Skin epidermis (tissue), 12 donors: Measurements from ENCODE around the gene TMEM263.
A peak's percentile ranks its signal among the peaks of the same experiment; 100 is the strongest.
"Not testable (repeated sequence)": the region's sequence is repeated elsewhere in the genome, so short reads cannot be mapped to it uniquely, and the experiment has no call there.

Experiments used
- H3K27ac ChIP-seq, 21 experiments: fragments of 200-600 bp; sonication (generic) in 11 of 21; one replicate each; pipeline ENCODE4 v1.5.0; 2020; ENCODE audit warnings: mild to moderate bottlenecking in 3 of 21, inconsistent platforms in 2 of 21, moderate library complexity in 2 of 21
- H3K4me3 ChIP-seq, 7 experiments: fragments of 200-600 bp; sonication (generic) in 2 of 7; one replicate each; pipeline ENCODE4 v1.5.0; 2020; ENCODE audit warnings: inconsistent platforms in 2 of 7, mild to moderate bottlenecking in 2 of 7, moderate library complexity in 1 of 7

Gene TMEM263

GRCh38 chr12:106982229-106982628 lies 26.5 kb downstream of the TMEM263 start:
- no peak overlapping the region for H3K27ac ChIP-seq
- no peak overlapping the region for H3K4me3 ChIP-seq

DNA sequence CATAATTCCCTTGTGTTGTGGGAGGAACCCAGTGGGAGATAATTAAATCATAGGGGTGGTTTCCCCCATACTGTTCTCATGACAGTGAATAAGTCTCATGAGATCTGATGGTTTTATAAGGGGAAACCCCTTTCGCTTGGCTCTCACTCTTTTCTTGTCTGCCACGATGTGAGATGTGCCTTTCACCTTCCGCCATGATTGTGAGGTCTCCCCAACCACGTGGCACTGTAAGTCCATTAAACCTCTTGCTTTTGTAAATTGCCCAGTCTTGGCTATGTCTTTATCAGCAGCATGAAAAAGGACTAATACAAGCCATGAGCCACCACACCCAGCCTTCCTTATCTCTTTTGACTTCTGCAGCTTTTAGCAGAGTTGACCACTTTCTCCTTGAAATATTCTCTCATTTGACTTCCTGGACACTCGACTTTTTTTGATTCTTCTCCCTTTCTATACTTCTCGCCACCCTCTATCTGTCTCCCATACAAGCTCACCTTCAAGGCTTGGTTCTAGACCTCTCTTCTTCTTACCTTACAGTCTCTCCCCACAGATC lies 29.0 kb downstream of the TMEM263 start:
- Histone ChIP-seq H3K4me3 (no peak overlapping the region), H3K27ac (no peak overlapping the region)

DNA sequence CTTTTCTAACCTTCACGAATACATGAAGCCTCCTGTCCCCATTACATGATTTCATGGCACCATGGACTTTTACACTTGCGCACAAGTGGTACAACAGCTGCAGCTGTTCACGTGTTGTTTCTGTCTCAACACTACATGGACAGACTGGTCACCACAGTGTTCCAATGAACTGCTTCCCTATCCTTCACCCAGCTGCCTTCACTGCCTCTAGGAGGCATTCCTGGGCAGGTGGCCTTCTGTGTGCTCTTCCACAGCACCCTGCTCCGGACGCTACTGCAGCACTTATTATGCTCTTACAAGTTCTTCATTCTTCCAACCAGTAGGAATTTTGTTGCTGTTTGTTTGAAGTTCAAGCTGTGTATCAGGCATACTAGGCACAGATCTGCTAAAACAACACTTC lies 29.8 kb downstream of the TMEM263 start:
- Histone ChIP-seq H3K27ac (no peak overlapping the region), H3K4me3 (no peak overlapping the region)

GRCh38 chr12:106986135-106986534 lies 30.4 kb downstream of the TMEM263 start:
- Histone ChIP-seq H3K4me3 (peak overlapping the region; percentile 59 to 85 (median 71)), H3K27ac (peak overlapping the region in 17 of 21 experiments; percentile 57 to 96 (median 86))

DNA sequence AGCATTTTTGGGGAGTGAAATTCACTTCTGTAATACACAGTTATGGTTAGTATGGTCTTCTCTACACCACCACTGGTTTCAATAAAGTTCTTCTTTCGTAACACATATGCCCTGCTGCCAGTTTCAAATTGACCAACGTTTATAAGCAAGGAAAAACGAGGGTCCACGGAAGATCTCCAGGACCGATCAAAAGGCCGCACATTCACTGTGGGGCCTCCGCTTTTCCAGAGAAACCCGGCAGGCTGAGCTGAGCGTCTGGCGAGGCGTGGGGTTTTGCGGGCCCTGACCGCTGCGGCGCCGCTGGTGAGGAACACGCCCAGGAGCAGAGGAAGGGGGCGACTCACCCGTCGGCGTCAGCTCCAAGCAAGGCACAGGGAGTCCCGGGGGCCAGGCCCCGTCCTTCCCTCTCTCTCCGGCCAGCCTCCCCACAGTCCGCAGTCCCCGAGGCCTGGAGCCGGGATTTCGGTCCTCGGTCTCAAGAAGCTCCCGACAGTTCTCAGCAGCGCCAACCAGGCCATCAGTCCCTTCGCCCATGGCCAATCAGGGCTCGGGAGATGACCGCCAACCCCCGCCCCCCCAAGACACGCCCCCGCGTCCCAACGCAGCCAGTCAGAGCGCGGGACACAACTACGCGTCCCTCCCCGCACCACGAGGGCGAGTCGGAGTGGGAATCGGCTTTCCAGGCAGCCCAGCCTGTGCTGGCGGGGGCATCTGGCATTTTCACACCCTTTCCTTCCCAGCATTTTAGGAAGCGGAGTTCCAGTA lies 31.1 kb downstream of the TMEM263 start, which contains the start of gene MTERF2:
Gene MTERF2 (minus strand): TSS at position 522 of the 765 bp plus-strand sequence. CDS start 8,432 bp downstream, outside the sequence.
- Histone ChIP-seq H3K4me3 (peak within 1 kb of the TSS; percentile 59 to 85 (median 71)), H3K27ac (peak within 1 kb of the TSS in 20 of 21 experiments; percentile 50 to 96 (median 86))

DNA sequence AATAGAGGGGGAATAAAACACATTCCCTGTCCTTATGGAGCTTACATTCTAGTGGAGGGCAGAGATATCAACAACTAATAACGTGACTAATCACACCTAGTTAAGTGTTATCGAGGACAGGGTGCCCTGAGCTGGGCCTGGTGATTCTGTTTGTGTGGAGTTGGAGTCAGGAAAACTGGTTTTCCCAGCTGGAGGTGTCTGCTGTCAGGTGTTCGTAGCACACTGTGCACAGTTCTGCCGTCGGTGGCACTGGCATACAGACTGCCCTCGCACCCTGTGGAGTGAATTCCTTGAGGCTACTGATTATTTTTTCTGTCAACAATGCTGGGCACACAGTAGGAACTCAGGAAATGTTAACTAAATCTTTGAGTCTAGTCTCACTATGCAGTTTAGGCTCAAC lies 32.1 kb downstream of the TMEM263 start:
- Histone ChIP-seq H3K4me3 (no peak overlapping the region), H3K27ac (peak overlapping the region in 8 of 21 experiments; percentile 44 to 92 (median 86))

- H3K4me3 ChIP-seq = no peak overlapping the region
- no peak overlapping the region for H3K27ac ChIP-seq
Measured at GRCh38 chr12:106994579-106995220, 39.0 kb downstream of the TMEM263 start.

- not testable (repeated sequence) for H3K27ac ChIP-seq
Measured at GRCh38 chr12:106996102-106996501, 40.4 kb downstream of the TMEM263 start.

GRCh38 chr12:106997916-106998315 lies 42.2 kb downstream of the TMEM263 start:
- H3K4me3 ChIP-seq = no peak overlapping the region

More at GRCh38 chr12:106996102-106996501, 40.4 kb downstream of the TMEM263 start:
- H3K4me3 ChIP-seq = not testable (repeated sequence)

DNA sequence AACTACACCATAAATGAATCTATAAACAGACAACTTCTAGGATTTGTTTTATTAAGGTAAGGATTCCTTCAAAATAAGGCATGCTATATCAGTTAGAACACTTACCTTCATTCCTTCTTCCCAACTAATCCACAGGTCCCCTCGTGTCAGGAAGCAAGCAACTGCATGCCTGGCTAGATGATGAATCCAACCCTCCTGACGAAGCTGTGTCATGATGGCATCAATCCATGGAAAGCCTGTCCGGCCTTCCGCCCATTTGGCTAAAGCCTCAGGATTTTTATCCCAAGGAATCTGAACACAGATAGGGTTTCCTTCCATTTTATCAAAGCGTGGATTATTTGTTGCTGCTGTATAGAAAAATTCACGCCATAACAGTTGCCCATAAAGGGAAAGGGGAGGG lies 43.7 kb downstream of the TMEM263 start:
- H3K27ac ChIP-seq = no peak overlapping the region
- no peak overlapping the region for H3K4me3 ChIP-seq

More at GRCh38 chr12:106997916-106998315, 42.2 kb downstream of the TMEM263 start:
- no peak overlapping the region for H3K27ac ChIP-seq

DNA sequence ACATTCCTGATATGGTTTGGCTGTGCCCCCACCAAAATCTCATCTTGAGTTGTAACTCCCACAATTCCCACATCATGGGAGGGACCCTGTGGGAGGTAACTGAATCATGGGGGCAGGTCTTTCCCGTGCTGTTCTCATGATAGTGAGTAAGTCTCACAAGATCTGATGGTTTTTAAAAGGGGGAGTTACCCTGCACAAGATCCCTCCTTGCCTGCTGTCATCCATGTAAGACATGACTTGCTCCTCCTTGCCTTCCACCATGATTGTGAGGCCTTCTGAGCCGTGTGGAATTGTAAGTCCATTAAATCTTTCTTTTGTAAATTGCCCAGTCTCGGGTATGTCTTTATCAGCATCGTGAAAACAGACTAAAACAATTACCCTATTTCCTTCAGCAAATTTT lies 47.0 kb downstream of the TMEM263 start:
- H3K27ac ChIP-seq, H3K4me3 ChIP-seq: not testable (repeated sequence)

DNA sequence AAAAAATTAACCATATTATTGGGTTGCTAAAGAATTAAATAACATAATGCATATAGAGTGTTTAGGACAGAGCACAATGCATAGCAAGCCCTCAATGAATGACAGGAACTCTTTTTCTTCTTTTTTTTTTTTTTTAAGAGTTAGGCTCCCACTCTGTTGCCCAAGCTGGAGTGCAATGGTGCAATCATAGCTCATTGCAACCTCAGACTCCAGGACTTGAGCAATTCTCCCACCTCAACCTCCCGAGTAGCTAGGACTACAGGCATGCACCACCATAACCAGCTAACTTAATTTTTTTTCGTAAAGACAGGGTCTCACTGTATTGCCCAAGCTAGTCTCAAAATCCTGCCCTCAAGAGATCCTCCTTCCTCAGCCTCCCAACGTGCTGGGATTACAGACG lies 51.7 kb downstream of the TMEM263 start:
- Histone ChIP-seq H3K27ac (no peak overlapping the region), H3K4me3 (no peak overlapping the region)

GRCh38 chr12:107011519-107011918 lies 55.8 kb downstream of the TMEM263 start:
- H3K4me3 ChIP-seq = no peak overlapping the region
- no peak overlapping the region for H3K27ac ChIP-seq

- Histone ChIP-seq H3K4me3 (no peak overlapping the region), H3K27ac (no peak overlapping the region)
Measured at GRCh38 chr12:107012736-107013425, 57.2 kb downstream of the TMEM263 start.

DNA sequence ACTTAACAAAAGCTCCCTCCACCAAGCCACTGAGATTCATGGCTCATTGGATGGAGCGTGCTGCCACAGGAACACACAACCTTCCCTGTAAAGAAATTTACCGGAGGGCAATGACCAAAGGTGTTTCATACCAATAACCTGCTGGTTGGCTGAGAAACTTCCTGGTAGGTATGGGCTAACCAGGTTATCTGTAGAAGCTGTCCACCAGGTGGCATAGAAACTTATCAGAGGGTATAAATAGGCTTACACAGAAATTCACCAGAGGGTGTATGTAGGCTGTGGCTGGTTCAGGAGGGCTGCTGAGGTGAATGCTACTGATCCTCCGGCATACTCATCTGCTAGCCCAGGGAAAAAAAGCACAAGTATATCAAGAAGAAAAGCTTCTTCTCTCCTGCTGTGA lies 58.3 kb downstream of the TMEM263 start:
- H3K27ac ChIP-seq = no peak overlapping the region

GRCh38 chr12:107017042-107017441 lies 61.3 kb downstream of the TMEM263 start:
- Histone ChIP-seq H3K27ac (no peak overlapping the region), H3K4me3 (no peak overlapping the region)

More for the DNA sequence above, 58.3 kb downstream of the TMEM263 start:
- H3K4me3 ChIP-seq = no peak overlapping the region

DNA sequence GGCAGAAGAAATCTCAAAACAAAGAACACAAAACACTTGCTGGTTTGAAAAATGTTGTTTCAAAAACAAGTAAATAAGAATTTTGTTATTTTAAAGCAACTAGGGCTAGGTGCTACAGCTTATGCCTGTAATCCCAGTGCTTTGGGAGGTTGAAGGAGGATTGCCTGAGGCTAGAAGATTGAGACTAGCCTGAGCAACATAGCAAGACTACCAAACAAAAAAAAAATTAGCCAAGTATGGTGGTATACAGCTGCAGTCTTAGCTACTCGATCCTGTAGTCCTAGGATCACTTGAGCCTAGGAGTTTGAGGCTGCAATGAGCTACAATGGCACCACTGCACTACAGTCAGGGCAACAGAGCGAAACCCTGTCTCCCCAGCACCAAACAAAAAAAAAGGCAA lies 63.8 kb downstream of the TMEM263 start:
- no peak overlapping the region for H3K4me3 ChIP-seq
- no peak overlapping the region for H3K27ac ChIP-seq
